ENCODE results near the gene MICAL2. TPM values are rescaled to one million over a fixed set of nuclear protein-coding genes. Genes with fewer than 3 reads are reported as not detected.

Gene MICAL2
- total RNA-seq, 1 experiment from 2014 or later = 37.4 TPM

DNA sequence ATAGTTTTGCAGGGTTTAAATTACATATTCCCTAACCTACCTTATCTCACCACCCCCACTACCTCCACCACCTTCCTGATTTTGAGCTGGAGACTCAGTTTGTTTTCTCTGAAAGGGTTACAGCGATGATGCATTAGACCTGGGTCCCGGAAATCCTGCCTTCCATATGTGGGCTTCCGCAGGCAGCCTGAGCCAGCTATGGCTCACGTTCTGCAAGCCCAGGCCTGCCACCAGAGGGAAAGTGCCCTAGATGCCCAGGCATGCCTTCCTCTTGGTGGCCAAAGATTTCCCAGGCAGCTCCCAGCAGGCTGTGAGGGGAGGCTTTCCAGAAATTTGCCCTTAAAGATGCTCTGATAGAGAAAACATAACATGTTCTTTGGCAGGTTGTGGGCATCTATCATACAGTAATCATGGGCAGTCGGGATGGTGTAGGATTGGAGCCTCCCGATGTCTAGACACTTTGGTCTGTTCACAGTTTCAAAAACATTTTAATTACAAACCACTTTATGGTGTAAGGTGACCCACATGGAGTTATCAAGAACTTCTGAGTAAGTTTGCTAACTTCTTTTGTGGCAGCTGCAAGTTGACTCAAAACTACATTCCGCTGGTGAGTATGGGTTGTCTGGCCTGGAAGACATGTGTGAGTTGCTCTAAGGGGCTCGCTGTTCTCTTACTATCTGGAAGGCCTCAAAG lies 79.3 kb downstream of the MICAL2 start:
- Histone ChIP-seq H3K4me3 (replicated peaks in 1 of 2; ENCODE audit: low read depth in 1 of 2, low read length in 2 of 2) (no peak overlapping the region), H3K9ac (ENCODE audit: low read length) (no peak overlapping the region), H3K27ac (ENCODE audit: low read depth, low read length) (no peak overlapping the region), H3K27me3 (ENCODE audit: insufficient read depth, low read length) (no peaks in the 10 kb centered on the region), H3K4me1 (ENCODE audit: control insufficient read depth in 1 of 2, insufficient read depth in 2 of 2, low read length in 2 of 2) (peaks cover 10 to 21% of the 10 kb centered on the region in 2 experiments; a peak in 3 of 4 replicates), H3K9me2 (ENCODE audit: insufficient read depth) (no peaks in the 10 kb centered on the region), H3K4me2 (ENCODE audit: low read length) (peak overlapping the region; percentile 24), H2AFZ (ENCODE audit: low read depth, low read length, poor library complexity, severe bottlenecking) (no peak overlapping the region), H3K36me3 (ENCODE audit: control insufficient read depth in 1 of 2, insufficient read depth in 2 of 2, low read length in 2 of 2) (no peaks in the 10 kb centered on the region), H3K9me3 (ENCODE audit: control insufficient read depth in 1 of 2, insufficient read depth in 1 of 2, low read depth in 1 of 2, low read length in 2 of 2) (no peaks in the 10 kb centered on the region), H4K20me1 (ENCODE audit: insufficient read depth) (no peaks in the 10 kb centered on the region), H3K79me2 (ENCODE audit: insufficient read depth, low read length) (no peaks in the 10 kb centered on the region)
- POLR2A ChIA-PET = no interaction called here
- DNase-seq (ENCODE audit: low read depth, low spot score) = no peak
- TF ChIP-seq SP1 (IDR thresholded peaks at IDR 0.05; ENCODE audit: low read depth) = 0 out of 2 replicates have a peak, but pooled peaks have one; percentile 19
- peak; percentile 64 for TF ChIP-seq SRF (IDR thresholded peaks at IDR 0.05; ENCODE audit: low read depth)
- TF ChIP-seq, protein P1, sequence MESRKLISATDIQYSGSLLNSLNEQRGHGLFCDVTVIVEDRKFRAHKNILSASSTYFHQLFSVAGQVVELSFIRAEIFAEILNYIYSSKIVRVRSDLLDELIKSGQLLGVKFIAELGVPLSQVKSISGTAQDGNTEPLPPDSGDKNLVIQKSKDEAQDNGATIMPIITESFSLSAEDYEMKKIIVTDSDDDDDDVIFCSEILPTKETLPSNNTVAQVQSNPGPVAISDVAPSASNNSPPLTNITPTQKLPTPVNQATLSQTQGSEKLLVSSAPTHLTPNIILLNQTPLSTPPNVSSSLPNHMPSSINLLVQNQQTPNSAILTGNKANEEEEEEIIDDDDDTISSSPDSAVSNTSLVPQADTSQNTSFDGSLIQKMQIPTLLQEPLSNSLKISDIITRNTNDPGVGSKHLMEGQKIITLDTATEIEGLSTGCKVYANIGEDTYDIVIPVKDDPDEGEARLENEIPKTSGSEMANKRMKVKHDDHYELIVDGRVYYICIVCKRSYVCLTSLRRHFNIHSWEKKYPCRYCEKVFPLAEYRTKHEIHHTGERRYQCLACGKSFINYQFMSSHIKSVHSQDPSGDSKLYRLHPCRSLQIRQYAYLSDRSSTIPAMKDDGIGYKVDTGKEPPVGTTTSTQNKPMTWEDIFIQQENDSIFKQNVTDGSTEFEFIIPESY (IDR thresholded peaks at IDR 0.05; ENCODE audit: extremely low read depth, insufficient replicate concordance, low read length) = no peak
- intact Hi-C loops (cut with micrococcal nuclease) = no loop called here
- CTCF ChIA-PET = no interaction called here
- RAD21 ChIA-PET (ENCODE audit: low non-redundant PET in 1 of 2, low total read pairs in 2 of 2, uncharacterized antibody in 2 of 2, unreplicated experiment in 2 of 2) = no interaction called here
- BruUV-seq (replicated peaks) = no TSS peak
- peak; percentile 55; the same call in 1 of the 2 replicates for ATAC-seq

DNA sequence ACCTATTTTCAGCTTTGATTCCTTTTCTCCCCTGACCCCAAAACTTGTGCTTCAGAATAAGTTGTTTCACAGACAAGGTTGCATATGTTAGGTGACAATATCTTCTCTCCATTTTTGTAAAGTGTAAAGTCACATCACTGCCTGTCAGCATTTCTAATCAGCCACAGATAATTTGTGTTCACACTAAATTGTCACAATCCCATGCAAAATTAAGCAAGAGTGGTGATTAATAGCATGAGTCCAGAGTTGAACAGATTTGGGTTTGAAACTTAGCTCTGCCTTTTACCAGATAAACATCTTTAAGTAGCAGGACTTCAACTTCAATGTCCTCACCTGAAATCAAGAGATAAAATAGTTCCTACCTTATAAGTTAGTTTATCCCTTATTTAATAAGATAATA lies 80.1 kb downstream of the MICAL2 start:
- H3K9ac ChIP-seq (ENCODE audit: low read length) = no peak overlapping the region
- H3K4me2 ChIP-seq (ENCODE audit: low read length) = no peak overlapping the region
- ChIA-PET POLR2A (no interaction called here), CTCF (no interaction called here), RAD21 (ENCODE audit: low non-redundant PET in 1 of 2, low total read pairs in 2 of 2, uncharacterized antibody in 2 of 2, unreplicated experiment in 2 of 2) (no interaction called here)
- no TSS peak for BruUV-seq (replicated peaks)
- H3K27me3 ChIP-seq (ENCODE audit: insufficient read depth, low read length) = no peaks in the 10 kb centered on the region
- peaks cover 10 to 16% of the 10 kb centered on the region in 2 experiments; a peak in 3 of 4 replicates for H3K4me1 ChIP-seq (ENCODE audit: control insufficient read depth in 1 of 2, insufficient read depth in 2 of 2, low read length in 2 of 2)
- no peak overlapping the region for H3K4me3 ChIP-seq (replicated peaks in 1 of 2; ENCODE audit: low read depth in 1 of 2, low read length in 2 of 2)
- intact Hi-C loops (cut with micrococcal nuclease) = no loop called here
- no peaks in the 10 kb centered on the region for H3K9me3 ChIP-seq (ENCODE audit: control insufficient read depth in 1 of 2, insufficient read depth in 1 of 2, low read depth in 1 of 2, low read length in 2 of 2)
- no peak overlapping the region for H2AFZ ChIP-seq (ENCODE audit: low read depth, low read length, poor library complexity, severe bottlenecking)
- no peak overlapping the region for H3K27ac ChIP-seq (ENCODE audit: low read depth, low read length)
- no peaks in the 10 kb centered on the region for H3K9me2 ChIP-seq (ENCODE audit: insufficient read depth)
- no peaks in the 10 kb centered on the region for H4K20me1 ChIP-seq (ENCODE audit: insufficient read depth)
- DNase-seq (ENCODE audit: low read depth, low spot score) (no peak), ATAC-seq (no peak)
- H3K36me3 ChIP-seq (ENCODE audit: control insufficient read depth in 1 of 2, insufficient read depth in 2 of 2, low read length in 2 of 2) = no peaks in the 10 kb centered on the region
- H3K79me2 ChIP-seq (ENCODE audit: insufficient read depth, low read length) = no peaks in the 10 kb centered on the region
- TF ChIP-seq EZH2phosphoT487 (IDR thresholded peaks at IDR 0.05; ENCODE audit: borderline replicate concordance) (no peak), TCF7L2 (IDR thresholded peaks at IDR 0.05; ENCODE audit: borderline replicate concordance, extremely low read depth, insufficient read depth, insufficient read length) (no peak), FOSL1 (IDR thresholded peaks at IDR 0.05; ENCODE audit: low read depth) (no peak), RAD21 (IDR thresholded peaks at IDR 0.05; ENCODE audit: low read depth) (no peak), ZNF274 (IDR thresholded peaks at IDR 0.05; ENCODE audit: low read depth, low read length) (no peak), EGR1 (IDR thresholded peaks at IDR 0.05; ENCODE audit: low read depth) (no peak), JUND (IDR thresholded peaks at IDR 0.05) (no peak), ZFX (IDR thresholded peaks at IDR 0.05) (no peak), EZH2 (IDR thresholded peaks at IDR 0.05) (no peak), SIN3A (IDR thresholded peaks at IDR 0.05; ENCODE audit: low read depth) (no peak), POLR2AphosphoS5 (IDR thresholded peaks at IDR 0.05; ENCODE audit: low read depth, low read length) (no peak), ELF1 (IDR thresholded peaks at IDR 0.05; ENCODE audit: borderline replicate concordance, low read depth) (no peak), POLR2A (IDR thresholded peaks at IDR 0.05; ENCODE audit: borderline replicate concordance, extremely low read depth, insufficient read depth, insufficient read length) (no peak), YY1 (IDR thresholded peaks at IDR 0.05; ENCODE audit: extremely low read depth, insufficient replicate concordance, low read depth, low read length) (no peak)
- TF ChIP-seq, protein P1 (IDR thresholded peaks at IDR 0.05; ENCODE audit: extremely low read depth, insufficient replicate concordance, low read length) = no peak
- TF ChIP-seq, protein P2, sequence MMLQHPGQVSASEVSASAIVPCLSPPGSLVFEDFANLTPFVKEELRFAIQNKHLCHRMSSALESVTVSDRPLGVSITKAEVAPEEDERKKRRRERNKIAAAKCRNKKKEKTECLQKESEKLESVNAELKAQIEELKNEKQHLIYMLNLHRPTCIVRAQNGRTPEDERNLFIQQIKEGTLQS (IDR thresholded peaks at IDR 0.05) = no peak

Measured in HCT116 (cell line).